NT2/D1 (cell line): ENCODE results near the gene NFYB.
"Not testable (repeated sequence)": the region's sequence is repeated elsewhere in the genome, so short reads cannot be mapped to it uniquely, and the experiment has no call there.

Experiments used
- DNase-seq: peaks from one replicate; pipeline ENCODE4 v3.0.0-alpha.2; 2011; ENCODE audit warnings: low read depth, low spot score
- H3K27me3 ChIP-seq: 2 replicates; pipeline ENCODE4 v1.6.0; 2011; ENCODE audit warnings: mild to moderate bottlenecking; ENCODE audit not compliant: insufficient read length, insufficient read depth
- H3K36me3 ChIP-seq: 2 replicates; pipeline ENCODE4 v1.6.1; 2011; ENCODE audit warnings: mild to moderate bottlenecking, low read length, mixed read lengths; ENCODE audit not compliant: insufficient read depth, insufficient read length
- H3K4me1 ChIP-seq: 2 replicates; pipeline ENCODE4 v1.5.1; 2011; ENCODE audit not compliant: insufficient read depth, insufficient read length
- H3K4me3 ChIP-seq: 2 replicates; pipeline ENCODE4 v1.5.1; 2011; ENCODE audit warnings: low read depth; ENCODE audit not compliant: insufficient read length
- H3K9ac ChIP-seq: 2 replicates; pipeline ENCODE4 v1.6.0; 2011; ENCODE audit warnings: low read depth; ENCODE audit not compliant: insufficient read length
- H3K9me3 ChIP-seq: 2 replicates; pipeline ENCODE4 v1.5.1; 2011; ENCODE audit warnings: mild to moderate bottlenecking, low read length; ENCODE audit not compliant: insufficient read depth
- SUZ12 ChIP-seq: IDR thresholded peaks from 2 replicates; pipeline ENCODE4 v1.6.1; 2011; ENCODE audit not compliant: insufficient read length, insufficient read depth; ENCODE audit errors: extremely low read depth
- YY1 ChIP-seq: IDR thresholded peaks from 2 replicates; pipeline ENCODE4 v1.6.1; 2011; ENCODE audit not compliant: insufficient read length, insufficient read depth
- ZNF274 ChIP-seq: IDR thresholded peaks from 2 replicates; pipeline ENCODE4 v1.6.1; 2011; ENCODE audit warnings: mild to moderate bottlenecking, low read depth, low read length

NFYB gene

GRCh38 chr12:104167519-104168458 lies 29.8 kb upstream of the NFYB start:
- H3K9ac ChIP-seq, result no peak overlapping the region
- no peak overlapping the region for H3K4me3 ChIP-seq
- H3K36me3 ChIP-seq, result no peaks in the 10 kb centered on the region
- no peaks in the 10 kb centered on the region for H3K27me3 ChIP-seq
- DNase-seq, result no peak
- H3K9me3 ChIP-seq, result no peaks in the 10 kb centered on the region
- no peaks in the 10 kb centered on the region for H3K4me1 ChIP-seq
- TF ChIP-seq ZNF274 (no peak), SUZ12 (no peak), YY1 (no peak)

DNA sequence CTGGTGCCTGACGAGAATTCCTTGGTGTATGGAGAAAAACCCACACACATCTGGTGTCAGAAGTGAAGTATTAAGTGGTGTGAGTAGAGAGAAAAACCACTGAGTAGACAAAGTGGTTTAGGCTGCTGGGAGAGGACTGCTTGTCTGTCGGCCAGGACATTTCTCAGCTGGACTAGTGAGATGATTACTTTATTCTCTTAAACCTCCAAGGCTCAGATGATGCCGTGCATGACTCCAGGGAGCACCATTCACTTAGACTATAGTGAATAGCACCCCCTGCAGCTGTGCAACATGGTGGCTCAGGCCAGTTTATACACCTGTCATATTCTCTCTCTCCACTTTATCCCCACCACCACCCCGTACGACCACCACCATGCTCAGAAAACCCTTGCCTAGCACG lies 28.5 kb upstream of the NFYB start:
- DNase-seq, result no peak
- no peak overlapping the region for H3K4me3 ChIP-seq
- TF ChIP-seq SUZ12 (no peak), ZNF274 (no peak), YY1 (no peak)

GRCh38 chr12:104165801-104166200 lies 27.8 kb upstream of the NFYB start:
- H3K9me3 ChIP-seq, result no peaks in the 10 kb centered on the region
- H3K36me3 ChIP-seq, result no peaks in the 10 kb centered on the region
- no peak for TF ChIP-seq ZNF274
- no peak for TF ChIP-seq YY1
- TF ChIP-seq SUZ12, result no peak
- no peak overlapping the region for H3K4me3 ChIP-seq
- no peak overlapping the region for H3K9ac ChIP-seq
- no peak for DNase-seq
- no peaks in the 10 kb centered on the region for H3K27me3 ChIP-seq
- no peaks in the 10 kb centered on the region for H3K4me1 ChIP-seq

More for the DNA sequence above, 28.5 kb upstream of the NFYB start:
- Histone ChIP-seq H3K36me3 (no peaks in the 10 kb centered on the region), H3K27me3 (no peaks in the 10 kb centered on the region), H3K4me1 (no peaks in the 10 kb centered on the region), H3K9ac (no peak overlapping the region), H3K9me3 (no peaks in the 10 kb centered on the region)

DNA sequence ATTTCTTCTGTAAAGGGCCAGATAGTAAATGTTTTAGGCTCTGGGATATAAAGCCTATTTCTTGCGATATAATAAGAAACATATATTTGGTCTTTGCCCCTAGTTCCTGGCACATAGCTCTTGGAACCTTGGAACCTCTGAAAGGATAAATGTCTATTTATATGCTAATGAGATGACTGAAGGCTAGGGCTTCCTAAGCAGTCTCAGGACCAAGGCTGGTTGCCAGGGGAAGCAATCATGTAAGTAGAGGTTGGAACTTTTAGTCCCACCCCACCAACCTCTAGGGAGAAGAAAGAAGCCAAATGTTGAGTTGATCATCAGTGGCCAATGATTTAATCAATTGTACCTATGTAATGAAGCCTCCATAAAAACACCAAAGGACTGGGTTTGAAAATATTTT lies 26.6 kb upstream of the NFYB start:
- no peaks in the 10 kb centered on the region for H3K36me3 ChIP-seq

DNA sequence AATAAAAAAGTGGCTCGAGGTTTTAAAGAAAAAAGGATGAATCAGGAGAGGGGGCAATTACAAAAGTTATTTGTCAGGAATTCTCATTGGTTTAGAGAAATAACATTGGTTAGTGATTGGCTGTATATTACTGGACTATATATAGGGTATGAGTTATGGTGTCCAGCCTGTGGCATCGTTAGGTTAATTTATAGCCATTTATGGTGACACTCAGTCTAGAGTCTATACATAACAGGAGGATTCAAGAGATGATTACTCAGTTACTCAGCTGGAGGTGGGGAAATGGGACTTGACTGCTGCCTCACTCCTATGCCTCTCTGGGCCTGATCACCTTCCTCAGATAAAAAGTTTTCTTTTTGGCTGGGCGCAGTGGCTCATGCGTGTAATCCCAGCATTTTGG lies 25.6 kb upstream of the NFYB start:
- Histone ChIP-seq H3K9me3 (no peaks in the 10 kb centered on the region), H3K27me3 (no peaks in the 10 kb centered on the region), H3K4me1 (no peaks in the 10 kb centered on the region), H3K9ac (no peak overlapping the region), H3K4me3 (no peak overlapping the region), H3K36me3 (no peaks in the 10 kb centered on the region)
- no peak for DNase-seq
- TF ChIP-seq SUZ12, result no peak
- TF ChIP-seq ZNF274, result no peak
- TF ChIP-seq YY1, result no peak

More for the DNA sequence above, 26.6 kb upstream of the NFYB start:
- H3K4me1 ChIP-seq, result no peaks in the 10 kb centered on the region
- no peak overlapping the region for H3K9ac ChIP-seq
- DNase-seq, result peak; percentile 28
- H3K27me3 ChIP-seq, result no peaks in the 10 kb centered on the region
- H3K4me3 ChIP-seq, result no peak overlapping the region
- no peaks in the 10 kb centered on the region for H3K9me3 ChIP-seq
- TF ChIP-seq YY1 (no peak), ZNF274 (no peak), SUZ12 (no peak)

DNA sequence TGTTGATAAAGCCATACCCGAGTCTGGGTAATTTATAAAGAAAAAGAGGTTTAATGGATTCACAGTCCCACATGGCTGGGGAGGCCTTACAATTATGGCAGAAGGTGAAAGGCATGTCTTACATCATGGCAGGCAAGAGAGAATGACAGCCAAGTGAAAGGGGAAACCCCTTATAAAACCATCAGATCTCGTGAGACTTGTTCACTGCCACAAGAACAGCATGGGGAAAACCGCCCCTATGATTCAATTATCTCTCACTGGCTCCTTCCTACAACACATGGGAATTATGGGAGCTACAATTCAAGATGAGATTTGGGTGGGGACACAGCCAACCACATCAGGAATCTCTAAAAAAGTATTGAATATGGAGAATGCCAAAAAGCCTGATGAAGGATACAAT lies 25.0 kb upstream of the NFYB start:
- not testable (repeated sequence) for H3K9me3 ChIP-seq, H3K27me3 ChIP-seq, H3K4me1 ChIP-seq, H3K36me3 ChIP-seq, H3K4me3 ChIP-seq, H3K9ac ChIP-seq, DNase-seq

GRCh38 chr12:104155711-104156555 lies 17.9 kb upstream of the NFYB start:
- no peak for DNase-seq
- Histone ChIP-seq H3K27me3 (no peaks in the 10 kb centered on the region), H3K4me1 (no peaks in the 10 kb centered on the region)

More at GRCh38 chr12:104155711-104156555, 17.9 kb upstream of the NFYB start:
- Histone ChIP-seq H3K36me3 (no peaks in the 10 kb centered on the region), H3K4me3 (no peak overlapping the region), H3K9ac (no peak overlapping the region), H3K9me3 (no peaks in the 10 kb centered on the region)
- no peak for TF ChIP-seq YY1
- no peak for TF ChIP-seq SUZ12
- no peak for TF ChIP-seq ZNF274
